Panc1 (cell line): ENCODE data around the gene ELL3. TPM values are rescaled to one million over a fixed set of nuclear protein-coding genes. Genes with fewer than 3 reads are reported as not detected.
A peak's percentile ranks its signal among the peaks of the same experiment; 100 is the strongest.

ENCODE experiments used
- ATAC-seq: fragments of 200-7000 bp; cut with Tn5 transposase; 2 replicates; pipeline ENCODE4 v1.9.1; 2020; ENCODE audit warnings: mild to moderate bottlenecking, moderate library complexity
- BruUV-seq: library from RNA; stranded (reverse); fragments of 400-500 nt; replicated peaks from 2 replicates; lab custom pipeline; 2021; lab: Mats Ljungman, UMichigan
- CTCF ChIA-PET: fragments of 300-600 bp; sonication (Branson Sonifier 250); formaldehyde crosslinking; loops from one replicate; lab custom pipeline; 2022; ENCODE audit warnings: antibody characterized with exemption; lab: Charles Lee
- POLR2A ChIA-PET: fragments of 300-600 bp; sonication (Branson Sonifier 250); formaldehyde crosslinking; loops from one replicate; lab custom pipeline; 2022; ENCODE audit warnings: antibody characterized with exemption; lab: Charles Lee
- DNase-seq: peaks from one replicate; pipeline ENCODE4 v3.0.0-alpha.2; 2010; ENCODE audit warnings: low read depth, low spot score
- H3K27ac ChIP-seq: 2 replicates; pipeline ENCODE4 v1.5.1; 2011; ENCODE audit warnings: mild to moderate bottlenecking, low read length, inconsistent platforms
- H3K27me3 ChIP-seq: fragments of 200-500 bp; sonication (Bioruptor generic); 2 replicates; pipeline ENCODE4 v1.6.0; 2014; ENCODE audit warnings: low read length, inconsistent platforms; ENCODE audit not compliant: control insufficient read depth, insufficient read depth
- H3K36me3 ChIP-seq: fragments of 200-500 bp; sonication (Bioruptor generic); 2 replicates; pipeline ENCODE4 v1.5.1; 2014; ENCODE audit warnings: inconsistent platforms, mild to moderate bottlenecking, low read length, moderate library complexity; ENCODE audit not compliant: control insufficient read depth, insufficient read depth
- H3K4me1 ChIP-seq: 2 replicates; pipeline ENCODE4 v1.5.1; 2011; ENCODE audit warnings: inconsistent platforms, mild to moderate bottlenecking, low read length, moderate library complexity; ENCODE audit not compliant: control insufficient read depth, insufficient read depth
- H3K4me3 ChIP-seq, 2 experiments: 2 replicates each; pipeline ENCODE4 v1.5.1; 2011 to 2012; ENCODE audit warnings: low read depth in 2 of 2, low read length in 2 of 2, mild to moderate bottlenecking in 2 of 2, inconsistent platforms in 1 of 2, moderate library complexity in 1 of 2
- H3K9me3 ChIP-seq: fragments of 200-500 bp; sonication (Bioruptor generic); 2 replicates; pipeline ENCODE4 v1.5.1; 2014; ENCODE audit warnings: low read depth, mild to moderate bottlenecking, inconsistent platforms, low read length, moderate library complexity; ENCODE audit not compliant: control insufficient read depth, insufficient read depth
- POLR2AphosphoS5 ChIP-seq: IDR thresholded peaks from 2 replicates; pipeline ENCODE4 v1.6.1; 2012; ENCODE audit warnings: mild to moderate bottlenecking, low read depth, low read length, moderate library complexity
- SIN3A ChIP-seq: IDR thresholded peaks from 2 replicates; pipeline ENCODE4 v1.6.1; 2012; ENCODE audit warnings: low read depth, mild to moderate bottlenecking, low read length, moderate library complexity, borderline replicate concordance; ENCODE audit not compliant: insufficient read depth
- TCF7L2 ChIP-seq: IDR thresholded peaks from 2 replicates; pipeline ENCODE4 v1.6.1; 2011; ENCODE audit warnings: mild to moderate bottlenecking, low read depth, low read length, inconsistent platforms
- in situ Hi-C: cut with HindIII; loops from 2 replicates; pipeline ENCODE4 v1.10.0; 2016; ENCODE audit warnings: low sequenced_read_pairs, low pct_unique_long_range_greater_than_20kb
- intact Hi-C: fragments of 100-400 bp; cut with micrococcal nuclease; formaldehyde crosslinking; loops from one replicate; pipeline ENCODE4 v1.10.0; 2022; ENCODE audit not compliant: unreplicated experiment
- total RNA-seq: library from RNA; stranded (reverse); gene quantifications from one replicate; pipeline ENCODE4 v1.2.1, GENCODE V29; 2021; ENCODE audit not compliant: unreplicated experiment
- TF ChIP-seq, protein P1 (sequence below), 2 experiments: IDR thresholded peaks; 2 replicates each; pipeline ENCODE4 v1.6.1; 2011 to 2012; ENCODE audit warnings: low read depth in 2 of 2, control low read depth in 1 of 2, low read length in 1 of 2, mild to moderate bottlenecking in 1 of 2, moderate library complexity in 1 of 2; ENCODE audit not compliant: insufficient read depth in 1 of 2
- TF ChIP-seq, protein P2 (sequence below): fragments of 450-650 bp; IDR thresholded peaks from 2 replicates; pipeline ENCODE4 v1.5.1; 2017; ENCODE audit warnings: mild to moderate bottlenecking

Gene ELL3
- total RNA-seq, 1 experiment from 2014 or later = 6.8 TPM

DNA sequence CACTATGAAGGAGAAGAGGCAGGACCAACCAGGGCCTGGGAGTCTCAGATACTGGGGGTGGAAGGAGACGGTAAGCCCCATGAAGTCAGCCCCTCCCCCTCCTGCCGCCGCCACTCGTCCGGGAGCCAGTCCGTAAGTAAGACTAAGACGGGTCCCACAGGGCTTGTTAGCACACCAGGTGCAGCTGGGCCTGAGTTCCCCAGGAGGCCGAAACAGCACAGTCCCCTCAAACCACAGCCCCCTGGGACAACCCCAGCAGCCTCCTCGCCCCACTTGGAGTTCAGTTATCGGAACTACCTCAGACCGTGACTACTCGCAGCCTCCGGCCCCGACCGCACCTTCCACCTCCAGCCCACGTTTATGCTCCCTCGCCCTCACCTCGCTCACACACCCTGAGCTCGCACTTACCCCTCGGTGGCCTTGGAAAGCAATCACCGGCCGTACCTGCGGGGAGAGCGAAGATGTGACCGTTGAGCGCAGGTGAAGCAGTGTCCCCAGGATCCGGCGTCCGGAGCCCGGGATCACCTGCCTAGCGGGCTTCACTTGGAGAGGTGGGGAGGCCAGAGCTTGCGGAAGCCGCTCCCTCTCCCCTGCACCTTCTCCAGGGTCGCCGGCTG, 557 bp downstream of the ELL3 start:
- H3K4me3 ChIP-seq = peak overlapping the region; percentile 74 to 92
- peaks cover 12% of the 10 kb centered on the region for H3K36me3 ChIP-seq
- BruUV-seq = no TSS peak
- ChIA-PET POLR2A (interaction anchor here (0.5 to 1.3 kb wide), 5 partner anchors 19 to 299 kb away, joined by 3 to 8 read pairs (median 4); partner anchors contain the start of gene PDIA3), CTCF (interaction anchor here (0.7 kb wide), 1 partner anchor 465 kb away, joined by 3 read pairs; no protein-coding TSS in a partner anchor)
- DNase-seq (no peak), ATAC-seq (peak; percentile 26)
- H3K9me3 ChIP-seq = no peaks in the 10 kb centered on the region
- H3K27ac ChIP-seq = peak overlapping the region; percentile 48; the same call in 1 of the 2 replicates
- in situ Hi-C loops (no loop called here), intact Hi-C loops (no loop called here)
- TF ChIP-seq, protein P1, sequence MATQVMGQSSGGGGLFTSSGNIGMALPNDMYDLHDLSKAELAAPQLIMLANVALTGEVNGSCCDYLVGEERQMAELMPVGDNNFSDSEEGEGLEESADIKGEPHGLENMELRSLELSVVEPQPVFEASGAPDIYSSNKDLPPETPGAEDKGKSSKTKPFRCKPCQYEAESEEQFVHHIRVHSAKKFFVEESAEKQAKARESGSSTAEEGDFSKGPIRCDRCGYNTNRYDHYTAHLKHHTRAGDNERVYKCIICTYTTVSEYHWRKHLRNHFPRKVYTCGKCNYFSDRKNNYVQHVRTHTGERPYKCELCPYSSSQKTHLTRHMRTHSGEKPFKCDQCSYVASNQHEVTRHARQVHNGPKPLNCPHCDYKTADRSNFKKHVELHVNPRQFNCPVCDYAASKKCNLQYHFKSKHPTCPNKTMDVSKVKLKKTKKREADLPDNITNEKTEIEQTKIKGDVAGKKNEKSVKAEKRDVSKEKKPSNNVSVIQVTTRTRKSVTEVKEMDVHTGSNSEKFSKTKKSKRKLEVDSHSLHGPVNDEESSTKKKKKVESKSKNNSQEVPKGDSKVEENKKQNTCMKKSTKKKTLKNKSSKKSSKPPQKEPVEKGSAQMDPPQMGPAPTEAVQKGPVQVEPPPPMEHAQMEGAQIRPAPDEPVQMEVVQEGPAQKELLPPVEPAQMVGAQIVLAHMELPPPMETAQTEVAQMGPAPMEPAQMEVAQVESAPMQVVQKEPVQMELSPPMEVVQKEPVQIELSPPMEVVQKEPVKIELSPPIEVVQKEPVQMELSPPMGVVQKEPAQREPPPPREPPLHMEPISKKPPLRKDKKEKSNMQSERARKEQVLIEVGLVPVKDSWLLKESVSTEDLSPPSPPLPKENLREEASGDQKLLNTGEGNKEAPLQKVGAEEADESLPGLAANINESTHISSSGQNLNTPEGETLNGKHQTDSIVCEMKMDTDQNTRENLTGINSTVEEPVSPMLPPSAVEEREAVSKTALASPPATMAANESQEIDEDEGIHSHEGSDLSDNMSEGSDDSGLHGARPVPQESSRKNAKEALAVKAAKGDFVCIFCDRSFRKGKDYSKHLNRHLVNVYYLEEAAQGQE (IDR thresholded peaks at IDR 0.05; ENCODE audit: insufficient read depth in 1 of 2, low read depth in 2 of 2, low read length in 1 of 2) = no peak
- TF ChIP-seq, protein P2, sequence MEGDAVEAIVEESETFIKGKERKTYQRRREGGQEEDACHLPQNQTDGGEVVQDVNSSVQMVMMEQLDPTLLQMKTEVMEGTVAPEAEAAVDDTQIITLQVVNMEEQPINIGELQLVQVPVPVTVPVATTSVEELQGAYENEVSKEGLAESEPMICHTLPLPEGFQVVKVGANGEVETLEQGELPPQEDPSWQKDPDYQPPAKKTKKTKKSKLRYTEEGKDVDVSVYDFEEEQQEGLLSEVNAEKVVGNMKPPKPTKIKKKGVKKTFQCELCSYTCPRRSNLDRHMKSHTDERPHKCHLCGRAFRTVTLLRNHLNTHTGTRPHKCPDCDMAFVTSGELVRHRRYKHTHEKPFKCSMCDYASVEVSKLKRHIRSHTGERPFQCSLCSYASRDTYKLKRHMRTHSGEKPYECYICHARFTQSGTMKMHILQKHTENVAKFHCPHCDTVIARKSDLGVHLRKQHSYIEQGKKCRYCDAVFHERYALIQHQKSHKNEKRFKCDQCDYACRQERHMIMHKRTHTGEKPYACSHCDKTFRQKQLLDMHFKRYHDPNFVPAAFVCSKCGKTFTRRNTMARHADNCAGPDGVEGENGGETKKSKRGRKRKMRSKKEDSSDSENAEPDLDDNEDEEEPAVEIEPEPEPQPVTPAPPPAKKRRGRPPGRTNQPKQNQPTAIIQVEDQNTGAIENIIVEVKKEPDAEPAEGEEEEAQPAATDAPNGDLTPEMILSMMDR = no peak
- TF ChIP-seq TCF7L2 (no peak), SIN3A (no peak), POLR2AphosphoS5 (no peak)
- H3K4me1 ChIP-seq = 0 out of 2 replicates have a peak, but pooled peaks cover 3% of the 10 kb centered on the region
- H3K27me3 ChIP-seq = no peaks in the 10 kb centered on the region

DNA sequence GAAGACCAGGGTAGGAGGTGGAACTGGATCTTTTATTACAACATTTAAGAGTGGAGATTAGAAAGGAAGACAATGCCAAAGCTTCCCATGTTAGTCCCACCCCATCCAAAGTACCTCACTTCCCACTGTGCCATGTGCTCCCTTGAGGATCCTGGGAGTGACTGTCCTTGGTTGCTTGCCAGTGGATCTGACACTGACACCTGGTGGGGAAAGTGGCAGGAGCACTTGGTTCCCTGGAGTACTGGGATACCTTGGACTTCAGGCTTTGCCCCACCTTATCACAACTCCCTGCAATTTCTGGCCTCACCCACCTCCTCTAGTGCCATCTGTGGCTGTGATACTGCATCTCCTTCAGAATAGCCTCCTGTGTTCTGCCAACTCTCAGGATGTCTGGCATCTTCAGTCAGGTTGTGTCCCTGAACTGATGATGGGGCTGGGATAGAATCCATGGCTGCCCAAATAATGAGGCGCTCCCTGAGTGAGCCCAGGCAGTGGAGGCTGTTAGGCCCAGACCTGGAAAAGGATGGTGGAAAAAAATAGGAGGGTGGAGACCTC, 1.3 kb downstream of the ELL3 start:
- H3K9me3 ChIP-seq = no peaks in the 10 kb centered on the region
- ATAC-seq = peak; percentile 62
- no peak overlapping the region for H3K27ac ChIP-seq
- H3K4me1 ChIP-seq = 0 out of 2 replicates have a peak, but pooled peaks cover 3% of the 10 kb centered on the region
- TF ChIP-seq, protein P1 (IDR thresholded peaks at IDR 0.05; ENCODE audit: insufficient read depth in 1 of 2, low read depth in 2 of 2, low read length in 1 of 2) = no peak
- peak; percentile 47 for TF ChIP-seq POLR2AphosphoS5
- TF ChIP-seq, protein P2 = peak; percentile 82
- no peak for TF ChIP-seq SIN3A
- no peak for TF ChIP-seq TCF7L2
- H3K36me3 ChIP-seq = peaks cover 15% of the 10 kb centered on the region
- peak overlapping the region; percentile 74 to 92 for H3K4me3 ChIP-seq
- H3K27me3 ChIP-seq = no peaks in the 10 kb centered on the region
- peak; percentile 54 for DNase-seq
- BruUV-seq = TSS peak; percentile 54
- intact Hi-C loops (no loop called here), in situ Hi-C loops (no loop called here)
- CTCF ChIA-PET = interaction anchor here (0.7 kb wide), 1 partner anchor 466 kb away, joined by 3 read pairs; no protein-coding TSS in a partner anchor
- POLR2A ChIA-PET = no interaction called here
